ENCODE results near the gene LANCL2.
"Not testable (repeated sequence)": the region's sequence is repeated elsewhere in the genome, so short reads cannot be mapped to it uniquely, and the experiment has no call there.

Gene LANCL2, protein sequence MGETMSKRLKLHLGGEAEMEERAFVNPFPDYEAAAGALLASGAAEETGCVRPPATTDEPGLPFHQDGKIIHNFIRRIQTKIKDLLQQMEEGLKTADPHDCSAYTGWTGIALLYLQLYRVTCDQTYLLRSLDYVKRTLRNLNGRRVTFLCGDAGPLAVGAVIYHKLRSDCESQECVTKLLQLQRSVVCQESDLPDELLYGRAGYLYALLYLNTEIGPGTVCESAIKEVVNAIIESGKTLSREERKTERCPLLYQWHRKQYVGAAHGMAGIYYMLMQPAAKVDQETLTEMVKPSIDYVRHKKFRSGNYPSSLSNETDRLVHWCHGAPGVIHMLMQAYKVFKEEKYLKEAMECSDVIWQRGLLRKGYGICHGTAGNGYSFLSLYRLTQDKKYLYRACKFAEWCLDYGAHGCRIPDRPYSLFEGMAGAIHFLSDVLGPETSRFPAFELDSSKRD

DNA sequence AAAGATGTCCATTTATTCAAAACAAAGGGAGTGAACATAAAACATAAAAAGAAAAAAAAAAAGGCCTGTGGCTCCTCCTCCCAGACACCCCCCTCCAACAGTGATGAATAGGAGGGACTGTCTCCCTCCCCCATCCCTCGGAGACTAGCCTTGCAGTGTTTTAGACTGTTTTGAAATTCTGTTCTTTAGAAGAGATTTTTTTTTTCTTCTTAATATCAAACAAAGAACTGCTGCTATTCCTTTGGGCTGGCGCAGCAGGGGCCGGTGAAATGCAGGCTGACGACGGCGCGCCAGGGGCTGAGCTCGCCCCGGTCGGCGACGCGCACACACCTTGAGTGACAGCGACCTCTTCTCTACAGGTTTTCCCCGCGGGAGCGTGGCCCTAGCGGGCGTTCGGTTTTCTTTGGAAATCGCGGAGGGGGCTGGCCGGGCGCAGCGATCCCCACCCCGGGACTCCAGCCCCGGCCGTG lies at the start of gene LANCL2:
TSS of gene LANCL2 (plus strand) at position 133 of the 470 bp plus-strand sequence. CDS start 689 bp downstream, outside the sequence.
- no peak for DNase-seq

DNA sequence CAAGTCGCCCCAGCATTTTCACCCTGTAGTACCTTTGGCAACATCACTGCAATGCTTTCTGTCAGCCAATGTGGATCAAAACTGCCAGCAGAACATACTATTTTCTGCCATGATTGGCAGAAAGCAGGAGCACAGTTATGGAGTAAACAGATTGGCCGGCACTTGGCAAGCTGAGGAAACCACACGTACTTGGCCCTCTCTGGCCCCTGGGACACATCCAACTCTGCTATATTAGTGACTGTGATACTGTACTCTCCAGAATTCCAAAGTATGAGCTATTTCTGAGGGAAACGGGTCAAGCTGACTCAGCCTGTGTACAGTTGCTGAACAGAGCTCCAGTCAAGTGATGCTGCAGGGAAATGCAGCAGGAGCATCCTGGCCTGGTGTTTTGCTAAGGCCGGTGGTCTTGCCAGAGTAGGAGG lies 39.8 kb upstream of the LANCL2 start:
- no peak for DNase-seq

DNA sequence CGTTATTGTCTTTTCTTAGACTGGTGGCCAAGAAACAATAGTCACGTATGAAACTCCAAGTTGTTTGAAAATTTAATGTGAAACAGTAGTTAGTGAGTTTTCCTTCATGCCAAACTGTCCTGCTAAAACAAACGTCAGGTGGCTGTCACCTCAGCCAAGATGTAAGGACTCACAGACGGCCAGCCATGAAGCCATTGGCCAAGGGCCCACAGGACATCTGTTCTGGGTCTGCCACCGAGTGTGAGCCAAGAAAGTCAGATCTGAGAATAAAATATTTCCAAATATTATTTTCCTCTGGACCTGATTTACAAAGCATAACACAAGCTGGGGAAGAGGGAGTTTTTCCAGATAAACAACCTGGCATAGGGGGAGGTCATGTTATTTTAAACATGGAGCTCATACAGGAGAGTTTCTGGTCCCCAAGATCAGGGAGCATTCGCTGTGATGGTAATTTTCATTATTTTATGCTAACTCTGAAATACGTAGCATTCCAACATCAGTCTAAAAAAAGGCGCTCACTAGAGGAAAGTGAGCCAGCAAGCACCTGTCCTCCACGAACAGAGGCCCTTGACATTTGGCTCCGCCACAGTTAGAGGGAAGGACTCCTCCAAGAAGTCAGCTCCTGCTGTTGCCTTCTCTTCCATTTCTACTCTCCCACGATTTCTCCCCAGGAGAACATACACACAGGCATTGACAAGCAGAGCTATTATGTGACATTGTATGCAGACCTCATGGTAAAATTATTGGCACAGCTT lies 38.9 kb upstream of the LANCL2 start:
- DNase-seq = no peak

DNA sequence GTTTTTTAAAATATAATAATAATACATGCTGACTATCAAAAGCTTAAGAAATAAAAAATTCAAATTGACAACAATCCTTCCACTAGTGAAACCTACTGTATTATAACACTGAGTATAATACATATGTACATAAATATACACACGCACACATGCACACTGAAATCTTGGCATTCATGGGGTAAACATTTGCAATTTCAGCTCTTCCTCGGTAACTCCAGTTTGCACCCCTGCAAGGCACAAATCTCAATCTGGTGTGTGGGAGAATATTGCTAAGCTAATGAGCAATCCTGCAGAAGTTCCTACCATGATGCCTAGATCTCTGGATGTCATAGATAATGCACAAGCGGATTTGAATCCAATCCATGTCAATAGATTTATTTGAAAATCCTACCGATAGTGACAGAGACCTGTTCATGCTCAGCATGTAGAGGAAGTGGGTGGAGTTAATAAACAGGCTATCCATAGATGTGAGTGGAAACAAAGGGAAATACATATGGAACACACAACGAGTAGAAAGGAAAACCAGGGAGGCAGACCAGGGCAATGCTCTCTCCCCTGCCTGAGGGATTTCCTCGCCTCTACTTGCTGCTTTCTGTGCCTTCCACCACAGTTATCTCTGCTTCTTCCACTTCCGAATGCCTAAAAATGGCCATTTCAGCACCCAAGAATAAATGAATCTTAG lies 38.1 kb upstream of the LANCL2 start:
- DNase-seq = no peak

DNA sequence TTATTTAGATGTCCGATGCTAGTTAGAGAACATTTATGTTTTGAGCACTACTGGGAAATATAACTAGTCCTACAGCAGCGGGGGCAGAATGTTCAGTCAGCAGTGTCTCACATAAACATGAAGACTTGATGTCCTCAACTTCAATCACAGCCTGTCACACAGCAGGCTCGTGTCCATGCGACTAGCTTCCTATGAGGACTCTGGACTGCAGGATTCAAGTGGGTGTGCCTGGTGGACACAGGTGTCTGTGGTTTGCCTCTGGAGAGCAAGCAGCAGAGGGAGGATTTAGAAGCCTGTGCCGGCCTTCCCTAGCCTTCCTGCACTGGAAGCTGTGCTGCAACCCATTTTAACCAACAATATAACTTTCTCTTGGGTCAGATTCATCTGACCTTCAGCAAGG lies 30.0 kb upstream of the LANCL2 start:
- DNase-seq = no peak

DNA sequence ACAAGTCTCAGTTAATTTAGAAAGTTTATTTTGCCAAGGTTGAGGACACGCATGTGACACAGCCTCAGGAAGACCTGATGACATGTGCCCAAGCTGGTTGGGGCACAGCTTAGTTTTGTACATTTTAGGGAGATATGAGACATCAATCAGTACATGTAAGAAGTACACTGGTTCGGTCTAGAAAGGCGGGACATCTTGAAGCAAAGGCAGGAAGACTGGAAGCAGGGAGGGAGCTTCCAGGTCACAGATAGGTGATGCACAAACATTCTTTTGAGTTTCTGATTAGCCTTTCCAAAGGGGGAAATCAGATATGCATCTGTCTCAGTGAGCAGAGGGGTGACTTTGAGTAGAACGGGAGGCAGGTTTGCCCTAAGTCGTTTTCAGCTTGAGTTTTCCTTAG lies 29.4 kb upstream of the LANCL2 start:
- no peak for DNase-seq

DNA sequence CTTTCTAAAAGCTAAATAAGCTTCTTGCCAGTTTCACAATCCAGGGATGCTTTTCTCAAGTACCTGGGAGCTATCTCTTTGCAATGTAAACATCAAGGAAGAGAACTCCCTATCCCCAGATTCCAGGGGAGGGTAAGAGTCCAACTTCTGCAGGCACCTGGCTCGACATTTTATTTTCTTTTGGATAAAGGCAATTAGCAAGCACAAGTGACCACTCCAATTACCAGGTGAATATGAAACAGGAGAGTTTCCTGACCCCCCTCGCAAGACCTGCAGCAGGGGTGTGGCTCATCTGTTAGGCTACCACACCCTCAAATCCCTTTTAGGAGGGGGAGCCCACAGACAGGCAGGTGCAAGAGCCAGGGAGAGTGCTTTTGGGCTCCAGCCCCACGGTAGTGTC lies 28.6 kb upstream of the LANCL2 start:
- DNase-seq = no peak

DNA sequence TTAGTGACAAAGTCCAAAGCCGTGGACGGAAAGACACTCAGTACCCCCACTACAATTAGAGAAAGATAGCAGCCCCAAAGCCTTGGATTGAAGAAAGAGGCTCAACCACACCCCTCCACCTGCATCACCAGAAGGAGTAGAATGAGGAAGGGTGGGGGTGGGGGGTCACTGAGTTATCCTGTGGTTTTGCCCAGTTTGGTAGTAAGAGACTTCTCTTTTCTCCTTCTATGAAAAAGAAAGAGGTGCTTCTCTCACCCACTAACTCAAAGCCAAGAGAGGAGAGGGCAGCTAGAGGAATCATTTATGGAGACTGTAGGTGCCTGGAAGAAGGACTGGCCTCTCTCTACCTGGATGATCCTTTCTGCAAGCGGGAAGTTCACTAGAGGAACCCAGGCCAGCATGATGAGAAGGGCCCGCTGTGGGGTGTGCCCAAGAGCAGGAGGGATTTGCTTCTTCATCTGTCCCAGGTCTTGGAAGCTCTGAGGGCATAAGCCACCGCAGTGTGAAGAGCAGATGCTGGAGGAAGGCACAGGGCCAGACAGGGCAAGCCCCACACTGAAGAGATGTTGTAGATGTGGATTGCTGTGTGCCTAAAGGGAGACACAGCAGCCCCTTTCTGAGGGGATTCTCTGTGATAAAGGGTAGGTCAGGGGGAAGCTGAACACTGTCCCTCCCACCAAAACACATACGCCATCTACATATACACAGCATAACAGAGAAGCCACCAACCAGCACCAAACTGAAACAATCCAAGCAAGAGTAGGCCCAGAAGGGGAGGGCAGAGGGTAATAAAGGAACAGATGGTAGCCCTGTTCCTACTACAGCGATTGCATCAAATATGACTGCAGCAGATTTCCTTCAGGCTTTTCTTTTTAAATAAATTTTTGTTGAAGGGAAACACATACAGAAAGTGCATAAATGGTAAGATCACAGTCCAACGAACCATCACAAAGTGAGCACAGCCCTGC lies 25.8 kb upstream of the LANCL2 start:
- no peak for DNase-seq

DNA sequence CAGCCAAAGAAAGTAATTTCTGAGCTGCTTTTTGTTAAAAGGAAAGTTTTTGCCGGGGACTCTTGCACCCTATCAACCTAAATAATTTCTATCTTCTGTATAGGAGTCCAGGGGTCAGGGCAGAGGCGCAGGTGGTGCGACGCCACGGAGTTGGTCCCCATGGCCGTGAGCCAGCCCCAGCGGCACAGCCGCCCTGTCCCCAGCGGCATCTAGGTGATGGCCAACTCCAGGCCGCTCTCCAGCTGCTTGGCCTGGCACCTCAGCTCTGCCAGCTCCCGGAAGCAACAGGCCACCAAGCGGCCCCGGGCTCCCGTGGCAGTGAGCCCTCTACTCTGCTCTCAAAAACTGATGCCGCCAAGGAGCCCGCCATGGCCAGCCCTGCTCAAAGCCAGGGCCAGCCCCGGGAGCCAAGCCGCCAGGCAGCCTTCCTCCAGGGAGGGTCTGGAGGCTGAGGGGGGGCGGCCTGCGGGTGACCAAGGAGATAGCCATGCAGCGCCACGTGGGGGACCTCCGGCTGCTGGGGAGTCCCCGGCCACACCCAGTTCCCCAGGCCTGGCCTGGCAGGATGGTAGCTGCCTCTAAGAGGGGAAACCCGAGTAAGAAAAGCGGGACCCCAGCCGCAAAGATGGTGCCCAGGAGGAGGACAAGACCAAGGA lies 22.8 kb upstream of the LANCL2 start:
- DNase-seq = no peak

DNA sequence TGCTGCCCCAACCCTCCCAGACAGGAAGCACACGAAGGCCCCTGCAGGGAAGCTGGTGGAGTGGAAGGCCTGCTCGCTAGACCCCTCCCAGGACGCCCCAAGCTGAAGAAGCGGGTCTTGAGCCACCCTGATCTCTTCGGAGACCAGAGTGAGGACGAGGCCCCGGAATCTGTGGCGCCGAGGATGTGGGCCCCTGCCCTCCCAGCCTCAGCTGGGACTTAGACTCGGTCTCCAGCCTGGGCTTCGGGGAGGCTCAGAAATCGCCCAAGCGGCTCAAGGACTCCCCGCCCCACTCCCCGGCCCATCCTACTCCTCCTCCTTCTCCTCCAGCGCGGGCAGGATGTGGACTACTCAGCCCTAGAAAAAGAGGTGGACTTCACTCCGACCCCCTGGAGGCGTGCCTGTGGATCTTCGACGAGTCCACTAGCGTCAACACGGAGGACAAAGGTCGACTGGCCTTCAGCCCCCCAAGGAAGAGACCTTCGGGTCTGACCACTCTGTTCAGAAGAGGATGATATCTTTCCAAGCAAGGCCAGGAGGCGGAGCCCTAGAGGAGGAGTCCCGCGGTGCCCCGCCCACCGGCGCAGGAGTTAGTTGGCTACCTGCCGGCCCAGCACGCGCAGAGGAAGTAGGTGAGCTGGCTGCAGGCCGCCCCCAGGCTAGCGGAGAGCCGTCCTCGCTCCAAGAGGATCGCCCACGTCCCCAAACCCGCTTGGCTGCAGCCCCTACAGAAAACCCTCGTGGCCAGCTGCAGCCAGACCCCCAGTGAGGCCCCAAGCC lies 21.9 kb upstream of the LANCL2 start:
- no peak for DNase-seq

DNA sequence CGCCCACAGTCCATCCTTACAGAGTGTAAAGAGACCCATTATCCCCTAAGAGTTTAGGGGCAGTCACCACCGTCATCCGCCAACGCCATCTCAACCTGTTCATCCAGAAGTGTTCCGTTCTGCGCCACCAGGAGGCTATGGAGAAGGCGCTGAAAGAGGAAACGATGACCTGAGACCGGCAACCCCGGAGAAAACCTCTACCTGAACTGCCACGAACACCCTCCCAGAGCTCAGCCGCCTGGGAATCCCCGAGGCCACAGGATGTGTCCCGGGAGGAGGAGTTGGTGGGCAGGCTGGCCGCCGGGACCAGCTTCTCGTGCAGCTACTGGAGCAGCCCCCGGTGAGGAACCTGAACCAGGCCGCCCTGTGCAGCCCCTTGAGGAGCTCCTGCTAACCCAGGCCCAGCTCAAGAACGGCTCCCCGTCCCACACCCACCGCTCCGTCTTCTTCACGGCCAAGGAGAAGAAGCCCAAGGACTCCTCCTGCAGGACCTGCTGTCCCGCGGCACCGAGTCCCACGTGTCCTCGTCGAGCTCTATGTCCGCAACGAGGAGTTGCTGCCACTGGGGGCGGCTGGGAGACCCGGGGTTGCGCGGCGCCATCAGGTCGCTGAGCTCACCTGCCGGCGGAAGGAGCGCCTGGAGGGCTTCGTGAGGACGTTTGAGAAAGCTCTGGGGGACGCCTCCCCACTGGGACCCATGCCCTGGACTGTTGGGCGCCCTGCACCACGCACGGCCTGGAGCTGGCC lies 21.1 kb upstream of the LANCL2 start:
- DNase-seq = no peak

DNA sequence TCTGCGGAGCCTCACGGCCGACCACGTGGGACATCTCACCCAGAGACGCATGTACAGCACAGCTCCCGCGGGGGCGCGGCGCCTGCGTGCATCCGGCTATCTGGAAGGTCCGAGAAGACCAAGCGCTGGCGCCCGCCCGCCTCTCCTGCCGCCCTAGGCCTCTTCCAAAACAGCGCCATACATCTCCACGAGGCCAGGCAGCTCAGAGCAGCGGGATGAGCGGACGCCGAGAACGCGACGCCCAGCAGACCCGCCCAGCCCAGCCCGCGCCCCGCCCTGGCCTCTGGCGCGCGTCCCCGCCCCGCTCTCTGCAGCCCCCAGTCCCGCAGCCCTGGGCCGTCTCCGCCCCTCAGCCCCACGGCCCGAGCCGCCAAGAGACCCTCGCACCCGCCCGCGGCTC lies 20.3 kb upstream of the LANCL2 start:
- no peak for DNase-seq

DNA sequence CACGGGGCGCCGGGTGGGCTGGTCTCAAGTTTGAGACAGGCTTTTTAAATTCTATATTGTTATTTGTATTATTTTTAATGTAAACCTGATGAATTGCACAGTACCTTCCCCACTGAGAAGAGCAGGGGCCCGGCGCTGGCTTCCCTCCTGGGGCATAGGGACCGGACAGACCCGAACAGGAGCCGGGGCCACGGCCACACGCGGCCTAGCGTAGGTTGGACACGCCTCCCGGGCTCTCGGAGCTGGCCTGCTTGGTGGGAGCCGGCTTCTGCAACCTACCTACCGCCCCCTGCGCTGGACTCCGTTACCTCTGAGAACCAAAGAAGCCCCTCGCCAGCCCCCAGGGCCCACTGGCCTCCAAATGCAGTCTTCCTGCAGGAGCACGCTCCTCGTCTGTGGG lies 19.8 kb upstream of the LANCL2 start:
- DNase-seq = no peak

DNA sequence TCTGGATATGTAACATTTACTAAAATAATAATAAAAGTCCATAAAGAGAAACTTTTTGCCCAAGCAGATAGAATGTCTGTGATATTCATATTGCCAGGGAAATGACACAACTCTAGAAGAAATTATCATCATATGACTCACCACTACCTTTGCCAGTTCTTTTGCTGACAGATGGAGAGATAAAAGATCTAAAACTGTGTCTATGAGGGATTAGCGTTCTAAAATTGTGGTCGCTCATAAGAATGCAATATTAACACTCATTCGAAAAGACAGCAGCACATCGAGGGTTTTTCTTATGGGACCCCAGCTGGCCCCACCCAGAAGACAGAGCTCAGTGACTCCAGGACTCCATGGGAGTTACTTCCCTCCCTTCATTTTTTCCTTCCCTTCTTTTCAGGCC lies 16.6 kb upstream of the LANCL2 start:
- DNase-seq = no peak

DNA sequence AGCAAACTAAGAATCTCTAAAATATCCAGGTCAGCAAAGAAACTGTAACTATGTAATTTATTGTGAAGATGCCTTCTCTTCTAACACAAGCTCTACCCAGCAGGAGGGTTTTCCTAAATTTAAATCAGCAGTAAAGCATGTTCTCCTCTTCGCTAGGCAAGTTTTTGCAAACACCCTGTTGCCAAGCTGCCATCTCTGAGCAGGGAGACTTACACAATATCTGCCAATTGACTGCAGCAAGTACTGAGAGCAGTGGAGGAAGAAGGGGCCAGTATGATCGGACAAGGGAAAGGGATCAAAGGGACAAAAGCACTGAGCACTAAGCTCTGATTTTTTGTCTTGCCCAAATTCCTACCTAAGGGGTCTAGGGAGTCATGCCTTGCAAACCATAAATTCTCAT lies 16.0 kb upstream of the LANCL2 start:
- no peak for DNase-seq

DNA sequence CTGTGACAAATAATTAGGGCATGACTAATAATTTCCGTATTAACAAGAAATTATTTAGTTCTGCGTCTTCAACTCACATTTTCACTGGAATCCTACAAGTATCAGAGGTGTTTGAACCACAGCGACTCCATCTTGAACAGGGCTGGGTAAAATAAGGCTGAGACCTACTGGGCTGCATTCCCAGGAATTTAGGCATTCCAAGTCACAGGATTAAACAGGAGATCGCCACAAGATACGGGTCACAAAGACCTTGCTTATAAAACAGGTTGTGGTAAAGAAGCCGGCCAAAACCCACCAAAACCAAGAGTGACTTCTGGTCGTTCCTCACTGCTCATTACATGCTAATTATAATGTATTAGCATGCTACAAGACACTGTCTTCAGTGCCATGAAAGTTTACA lies 14.9 kb upstream of the LANCL2 start:
- DNase-seq = no peak

DNA sequence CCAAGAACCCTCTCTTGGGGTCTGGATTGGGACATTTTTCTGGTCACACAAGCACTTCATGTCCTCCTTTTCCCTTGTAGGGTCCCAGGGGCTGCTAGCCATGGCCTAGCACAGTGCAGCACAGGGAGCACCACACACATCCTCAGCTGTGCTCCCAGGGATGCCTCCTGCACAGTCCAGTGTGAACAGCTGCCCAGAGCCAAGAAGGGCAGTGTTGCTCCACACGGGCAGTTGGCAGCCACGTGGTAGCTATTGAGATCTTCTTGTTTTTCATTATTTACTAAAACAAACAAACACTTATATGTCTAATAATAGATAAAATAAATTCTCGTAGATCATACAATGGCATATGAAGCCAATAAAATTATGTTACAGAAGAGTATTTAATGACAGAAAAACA lies 13.9 kb upstream of the LANCL2 start:
- no peak for DNase-seq

DNA sequence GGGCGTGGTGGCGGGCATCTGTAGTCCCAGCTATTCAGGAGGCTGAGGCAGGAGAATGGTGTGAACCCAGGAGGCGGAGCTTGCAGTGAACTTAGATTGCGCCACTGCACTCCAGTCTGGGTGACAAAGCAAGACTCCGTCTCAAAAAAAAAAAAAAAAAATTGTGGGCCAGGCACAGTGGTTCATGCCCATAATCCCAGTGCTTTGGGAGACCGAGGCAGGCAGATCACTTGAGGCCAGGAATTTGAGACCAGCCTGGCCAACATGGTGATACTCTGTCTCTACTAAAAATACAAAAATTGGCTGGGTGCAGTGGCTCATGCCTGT lies 12.2 kb upstream of the LANCL2 start:
- DNase-seq = not testable (repeated sequence)

DNA sequence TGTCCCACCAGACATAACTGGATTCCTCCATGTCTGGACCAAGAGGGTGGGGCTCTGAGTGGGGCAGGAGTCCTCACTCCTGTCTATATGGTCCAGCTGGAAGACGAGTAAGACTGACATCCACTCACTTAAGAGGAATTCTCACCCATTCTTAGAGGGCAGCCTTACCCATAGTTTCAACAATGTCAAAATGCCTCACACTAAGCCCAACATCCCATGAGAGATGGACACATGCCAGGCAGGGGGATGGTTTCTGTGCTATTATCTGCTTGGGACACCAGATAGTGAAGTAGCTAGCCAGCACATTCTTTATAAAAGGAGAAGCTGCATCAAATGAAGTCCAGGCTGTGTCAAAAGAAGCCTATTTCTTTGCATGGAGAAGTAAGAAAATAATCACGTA lies 4.7 kb upstream of the LANCL2 start:
- no peak for DNase-seq

DNA sequence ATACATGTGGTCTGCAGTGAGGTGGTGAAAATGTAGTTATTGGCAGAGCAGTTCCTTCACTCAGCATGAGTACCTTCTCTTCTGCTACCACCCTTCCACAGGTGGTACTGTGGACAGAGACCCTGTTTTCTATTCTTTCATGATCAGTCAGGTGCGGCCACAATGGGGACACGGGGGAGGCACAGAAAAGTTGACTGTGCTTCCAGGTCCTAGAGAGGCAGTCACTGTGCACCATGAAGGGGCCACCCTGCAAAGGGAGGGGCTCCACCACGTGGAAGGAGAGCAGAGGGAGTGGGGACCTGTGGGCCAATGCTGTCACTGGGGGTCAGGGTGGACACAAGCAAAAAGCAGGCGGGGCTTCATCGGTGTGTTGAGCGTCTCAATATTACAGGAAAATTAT lies 3.6 kb upstream of the LANCL2 start:
- no peak for DNase-seq

Data from bone marrow (tissue), 2 donors.